SH-SY5Y (cell line): Measurements from ENCODE around the gene MACROH2A1.

ENCODE experiments used
- GATA2 ChIP-seq: IDR thresholded peaks from 2 replicates; pipeline ENCODE4 v1.6.1; 2011; ENCODE audit warnings: mild to moderate bottlenecking, low read depth, low read length
- GATA3 ChIP-seq: IDR thresholded peaks from 2 replicates; pipeline ENCODE4 v1.6.1; 2011; ENCODE audit warnings: low read depth, mild to moderate bottlenecking, low read length, moderate library complexity

Gene MACROH2A1

GRCh38 chr5:135287551-135287950 lies 111.5 kb downstream of the MACROH2A1 start:
- TF ChIP-seq GATA2 (no peak), GATA3 (no peak)
